GM19463 (cell line): ENCODE data around the gene USP13.

Source experiments
- ATAC-seq: cut with Tn5 transposase; IDR thresholded peaks from one replicate; pipeline ENCODE4 v1.9.1; 2021; ENCODE audit warnings: mild to moderate bottlenecking, moderate library complexity; ENCODE audit not compliant: unreplicated experiment

Gene USP13

GRCh38 chr3:179694731-179695130 lies 41.9 kb downstream of the USP13 start:
- no peak for ATAC-seq

- no peak for ATAC-seq
Observed at GRCh38 chr3:179695672-179696313, 43.0 kb downstream of the USP13 start.

- no peak for ATAC-seq
Observed at GRCh38 chr3:179697736-179698332, 45.0 kb downstream of the USP13 start.

GRCh38 chr3:179700716-179701115 lies 47.9 kb downstream of the USP13 start:
- ATAC-seq = no peak

GRCh38 chr3:179701176-179701827 lies 48.5 kb downstream of the USP13 start:
- no peak for ATAC-seq

- no peak for ATAC-seq
Observed at GRCh38 chr3:179702271-179702947, 49.6 kb downstream of the USP13 start.

- ATAC-seq = no peak
Observed at GRCh38 chr3:179703816-179704215, 51.0 kb downstream of the USP13 start.

- no peak for ATAC-seq
Observed at GRCh38 chr3:179706233-179706632, 53.4 kb downstream of the USP13 start.

- no peak for ATAC-seq
Observed at GRCh38 chr3:179710079-179710478, 57.2 kb downstream of the USP13 start.

GRCh38 chr3:179713643-179714090 lies 60.8 kb downstream of the USP13 start:
- ATAC-seq = no peak

GRCh38 chr3:179715582-179715981 lies 62.7 kb downstream of the USP13 start:
- no peak for ATAC-seq

- no peak for ATAC-seq
Observed at GRCh38 chr3:179716226-179716625, 63.4 kb downstream of the USP13 start.

- ATAC-seq = no peak
Observed at GRCh38 chr3:179716811-179717210, 64.0 kb downstream of the USP13 start.

GRCh38 chr3:179717219-179717618 lies 64.4 kb downstream of the USP13 start:
- ATAC-seq = no peak

GRCh38 chr3:179719048-179719734 lies 66.4 kb downstream of the USP13 start:
- ATAC-seq = no peak

- no peak for ATAC-seq
Observed at GRCh38 chr3:179720196-179720595, 67.4 kb downstream of the USP13 start.

GRCh38 chr3:179723617-179724016 lies 70.8 kb downstream of the USP13 start:
- ATAC-seq = no peak

GRCh38 chr3:179726075-179726699 lies 73.3 kb downstream of the USP13 start:
- ATAC-seq = no peak

- no peak for ATAC-seq
Observed at GRCh38 chr3:179729086-179729485, 76.2 kb downstream of the USP13 start.

- no peak for ATAC-seq
Observed at GRCh38 chr3:179729981-179730380, 77.1 kb downstream of the USP13 start.

GRCh38 chr3:179730506-179730905 lies 77.7 kb downstream of the USP13 start:
- ATAC-seq = no peak
